ENCODE measurements around the gene CAPN10.

Gene CAPN10

GRCh38 chr2:240590681-240591111, 4.2 kb downstream of the CAPN10 start:
- no peak for FAIRE-seq

GRCh38 chr2:240591226-240591625, 4.7 kb downstream of the CAPN10 start:
- FAIRE-seq = no peak

DNA sequence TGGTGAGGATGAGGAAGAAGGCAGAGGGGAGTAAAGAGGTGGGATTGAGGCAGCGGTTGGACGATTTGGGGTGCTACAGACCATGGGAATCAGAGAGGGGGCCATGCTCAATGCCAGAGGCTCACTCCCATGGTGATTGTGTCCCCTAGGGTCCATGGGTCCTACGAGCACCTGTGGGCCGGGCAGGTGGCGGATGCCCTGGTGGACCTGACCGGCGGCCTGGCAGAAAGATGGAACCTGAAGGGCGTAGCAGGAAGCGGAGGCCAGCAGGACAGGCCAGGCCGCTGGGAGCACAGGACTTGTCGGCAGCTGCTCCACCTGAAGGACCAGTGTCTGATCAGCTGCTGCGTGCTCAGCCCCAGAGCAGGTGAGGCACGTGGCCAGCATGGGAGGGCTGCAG, 5.2 kb downstream of the CAPN10 start:
- no peak for FAIRE-seq

- no peak for FAIRE-seq
Measured at GRCh38 chr2:240593026-240593702, 6.6 kb downstream of the CAPN10 start.

GRCh38 chr2:240593703-240594451, 7.3 kb downstream of the CAPN10 start:
- FAIRE-seq = no peak

DNA sequence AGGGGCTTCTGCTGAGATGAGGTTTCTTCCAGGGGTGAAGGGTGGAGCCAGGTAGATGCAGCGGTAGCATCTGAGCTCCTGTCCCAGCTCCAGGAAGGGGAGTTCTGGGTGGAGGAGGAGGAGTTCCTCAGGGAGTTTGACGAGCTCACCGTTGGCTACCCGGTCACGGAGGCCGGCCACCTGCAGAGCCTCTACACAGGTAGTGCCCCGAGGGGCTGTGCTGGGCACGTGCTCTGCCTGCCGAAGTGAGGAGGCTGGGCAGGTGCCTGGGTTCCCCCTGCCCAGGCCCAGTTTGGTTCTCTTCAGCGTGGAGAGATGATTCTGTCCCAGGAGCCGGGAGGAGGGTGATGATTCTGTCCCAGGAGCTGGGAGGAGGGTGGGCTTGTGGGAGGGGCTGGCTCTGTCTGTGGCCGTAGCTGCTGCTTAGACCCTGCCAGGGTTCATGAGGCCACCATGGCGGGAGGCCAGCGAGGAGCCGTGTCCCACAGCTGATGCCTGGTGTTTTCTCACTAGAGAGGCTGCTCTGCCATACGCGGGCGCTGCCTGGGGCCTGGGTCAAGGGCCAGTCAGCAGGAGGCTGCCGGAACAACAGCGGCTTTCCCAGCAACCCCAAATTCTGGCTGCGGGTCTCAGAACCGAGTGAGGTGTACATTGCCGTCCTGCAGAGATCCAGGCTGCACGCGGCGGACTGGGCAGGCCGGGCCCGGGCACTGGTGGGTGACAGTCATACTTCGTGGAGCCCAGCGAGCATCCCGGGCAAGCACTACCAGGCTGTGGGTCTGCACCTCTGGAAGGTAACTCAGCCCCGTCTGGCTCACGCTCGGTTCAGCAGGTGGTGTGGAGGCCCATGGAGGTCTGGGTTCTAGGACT, 8.2 kb downstream of the CAPN10 start:
- no peak for FAIRE-seq

- peak; percentile 45 for FAIRE-seq
Measured at GRCh38 chr2:240595381-240596079, 9.0 kb downstream of the CAPN10 start.

DNA sequence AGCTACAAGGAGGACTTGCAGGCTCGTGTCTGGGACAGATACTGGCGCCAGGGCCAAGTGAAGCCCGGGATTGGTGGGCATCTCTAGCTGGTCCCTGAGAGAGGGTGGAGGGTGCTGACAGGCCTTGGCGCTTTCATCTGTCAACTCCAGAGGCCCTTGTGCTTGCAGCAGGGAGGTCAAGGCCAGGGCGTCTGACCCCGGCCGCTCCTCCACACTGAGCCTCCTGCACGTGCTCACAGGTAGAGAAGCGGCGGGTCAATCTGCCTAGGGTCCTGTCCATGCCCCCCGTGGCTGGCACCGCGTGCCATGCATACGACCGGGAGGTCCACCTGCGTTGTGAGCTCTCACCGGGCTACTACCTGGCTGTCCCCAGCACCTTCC, 9.5 kb downstream of the CAPN10 start:
- FAIRE-seq = no peak

DNA sequence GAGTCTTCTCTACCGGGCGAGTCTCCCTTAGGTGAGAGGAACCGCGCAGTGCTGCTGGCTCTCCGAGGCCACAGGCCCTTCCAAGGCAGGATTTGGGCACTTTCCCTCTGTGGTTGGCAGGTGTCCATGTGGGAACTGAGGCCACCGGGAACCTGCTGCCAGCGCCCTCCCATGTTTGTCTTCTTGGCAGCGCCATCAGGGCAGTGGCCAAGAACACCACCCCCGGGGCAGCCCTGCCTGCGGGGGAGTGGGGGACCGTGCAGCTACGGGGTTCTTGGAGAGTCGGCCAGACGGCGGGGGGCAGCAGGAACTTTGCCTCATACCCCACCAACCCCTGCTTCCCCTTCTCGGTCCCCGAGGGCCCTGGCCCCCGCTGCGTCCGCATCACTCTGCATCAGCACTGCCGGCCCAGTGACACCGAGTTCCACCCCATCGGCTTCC, 10.0 kb downstream of the CAPN10 start:
- FAIRE-seq = no peak

- no peak for FAIRE-seq
Measured at GRCh38 chr2:240597054-240597418, 10.5 kb downstream of the CAPN10 start.

GRCh38 chr2:240597419-240598181, 11.1 kb downstream of the CAPN10 start:
- no peak for FAIRE-seq

GRCh38 chr2:240598311-240598911, 11.9 kb downstream of the CAPN10 start:
- no peak for FAIRE-seq

DNA sequence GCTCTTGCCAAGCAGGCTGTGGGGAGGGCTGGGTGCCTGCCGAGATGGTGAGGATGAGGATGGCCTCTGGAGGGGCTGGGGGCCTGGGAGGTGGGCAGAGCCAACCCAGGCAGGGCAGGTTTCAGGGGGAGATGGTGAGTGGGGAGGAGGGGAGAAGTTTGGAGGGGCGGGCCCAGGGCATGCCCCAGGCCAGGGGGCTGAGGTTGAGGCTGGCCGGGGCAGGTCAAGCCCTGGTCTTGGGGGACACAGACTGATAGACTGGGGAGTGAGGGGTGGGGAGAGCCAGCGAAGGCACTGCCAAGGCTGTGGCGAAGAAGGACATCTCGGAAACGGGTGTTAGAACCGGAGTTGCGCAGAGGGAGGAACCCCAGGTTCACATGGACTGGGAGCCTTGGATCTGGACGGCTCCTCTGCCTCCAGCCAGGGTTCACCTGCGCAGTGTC, 12.6 kb downstream of the CAPN10 start:
- no peak for FAIRE-seq

GRCh38 chr2:240600451-240600961, 14.0 kb downstream of the CAPN10 start:
- FAIRE-seq = no peak

GRCh38 chr2:240601061-240601830, 14.7 kb downstream of the CAPN10 start:
- FAIRE-seq = no peak

- no peak for FAIRE-seq
Measured at GRCh38 chr2:240601831-240602160, 15.3 kb downstream of the CAPN10 start.

DNA sequence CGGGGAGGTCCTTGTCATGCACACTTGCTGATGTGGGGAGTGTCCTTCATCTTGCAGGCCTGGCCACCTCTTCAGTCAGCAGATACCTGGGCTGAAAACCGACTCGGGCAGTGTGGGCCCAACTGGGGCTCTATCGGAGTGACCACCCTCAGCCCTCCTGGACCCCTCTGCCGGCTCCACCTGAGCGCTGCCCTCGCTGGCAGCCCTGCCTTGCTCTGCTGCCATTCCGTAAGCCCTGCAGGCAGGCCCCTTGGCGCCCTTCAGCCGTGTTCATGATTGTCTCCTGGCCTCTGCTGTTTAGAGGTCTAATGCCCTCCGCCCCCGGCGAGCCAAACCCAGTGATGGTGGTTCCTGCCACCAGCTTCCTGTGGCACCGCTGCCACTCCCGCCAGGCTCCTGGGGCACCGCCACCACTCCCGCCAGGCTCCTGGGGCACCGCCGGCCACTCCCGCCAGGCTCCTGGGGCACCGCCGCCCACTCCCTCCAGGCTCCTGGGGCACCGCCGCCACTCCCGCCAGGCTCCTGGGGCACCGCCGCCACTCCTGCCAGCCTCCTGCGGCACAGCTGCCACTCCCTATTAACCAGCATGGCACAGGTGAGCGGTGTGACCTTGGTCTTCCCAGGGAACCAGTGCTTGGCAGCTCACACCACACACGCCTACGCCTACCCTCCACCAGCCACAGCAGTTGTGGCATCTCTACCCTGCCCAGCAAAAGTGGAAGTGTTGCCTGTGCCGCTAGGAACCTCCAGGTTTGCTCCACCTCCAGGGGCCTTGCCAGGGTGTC, 15.9 kb downstream of the CAPN10 start:
- FAIRE-seq = no peak

DNA sequence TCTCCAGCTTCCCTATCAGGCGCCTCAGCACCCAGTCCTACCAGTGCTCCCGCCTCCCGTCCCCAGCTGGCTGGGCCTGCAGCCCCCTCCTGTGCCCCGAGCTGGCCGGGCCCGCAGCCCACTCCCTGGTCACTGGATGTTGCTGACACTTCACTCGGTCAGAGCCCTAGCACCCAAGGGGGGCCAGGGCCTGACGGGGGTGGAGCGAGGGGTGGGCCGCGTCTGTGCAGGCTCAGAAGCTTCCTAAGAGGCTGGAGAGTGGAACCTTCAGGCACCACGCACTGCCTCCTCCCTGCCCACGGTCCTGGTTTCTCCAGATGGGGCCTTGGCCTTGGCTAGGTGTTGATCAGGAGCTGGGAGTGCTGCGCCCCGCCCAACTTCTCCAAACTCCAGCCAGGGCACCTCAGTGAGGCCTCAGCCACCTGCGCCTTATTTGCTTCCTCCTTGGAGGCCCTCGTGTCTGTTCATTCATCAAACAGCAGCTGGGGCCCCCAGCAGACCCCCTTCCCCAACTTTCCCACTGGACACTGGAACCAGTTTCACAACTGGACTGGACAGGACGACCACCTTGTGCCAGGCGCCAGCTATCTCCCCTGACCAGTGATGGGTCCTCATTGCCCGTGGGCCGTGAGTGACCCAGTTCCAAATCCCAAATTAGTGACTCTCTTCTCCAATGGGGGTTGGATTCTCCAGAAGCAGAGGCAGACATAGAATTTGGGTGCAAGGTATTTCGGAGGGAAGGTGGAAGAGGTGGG, 16.7 kb downstream of the CAPN10 start:
- FAIRE-seq = no peak

DNA sequence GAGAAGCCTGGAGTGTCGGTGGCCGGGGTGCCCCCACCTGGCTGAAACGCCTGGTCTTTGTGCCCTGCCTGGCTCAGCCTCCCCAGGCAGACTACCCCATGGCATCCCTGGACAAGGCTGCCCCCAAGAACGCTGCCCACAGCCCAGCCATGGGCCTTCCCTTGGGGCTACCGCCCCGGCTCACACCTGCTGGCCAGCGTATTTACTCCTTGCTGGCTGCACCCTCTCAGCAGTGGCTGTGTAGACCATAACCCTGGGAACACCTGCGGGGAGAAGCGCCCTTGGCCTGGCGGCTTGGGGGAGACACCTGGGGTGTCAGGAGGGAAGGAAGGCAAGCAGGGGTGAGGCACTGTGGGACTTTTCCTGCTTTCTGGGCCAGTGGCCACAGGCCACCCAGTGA, 17.3 kb downstream of the CAPN10 start:
- FAIRE-seq = no peak
